ENCODE measurements around the gene EXPH5.

EXPH5 gene

GRCh38 chr11:108624196-108624925 lies 30.8 kb upstream of the EXPH5 start:
- no peak for TF ChIP-seq Cebpa-rat (IDR thresholded peaks at IDR 0.05)
- Histone ChIP-seq H3K4me2 (0 out of 22 replicates have a peak overlapping the region, but pooled peaks of 2 of the 11 experiments have one; percentile 29 to 51), H3K9ac (no peak overlapping the region), H3K27ac (no peak overlapping the region), H3K36me3 (peaks cover 0 to 3% (median 0%) of the 10 kb centered on the region in 11 experiments; a peak in 1 of 22 replicates), H3K9me3 (replicated peaks in 1 of 11) (peaks cover 14 to 29% (median 21%) of the 10 kb centered on the region in 11 experiments), H3K4me3 (no peak overlapping the region), H3K4me1 (peaks cover 0 to 31% (median 11%) of the 10 kb centered on the region in 10 experiments; a peak in 10 of 20 replicates), H4K20me1 (no peaks in the 10 kb centered on the region), H3K27me3 (no peaks in the 10 kb centered on the region)

GRCh38 chr11:108622341-108622740 lies 28.8 kb upstream of the EXPH5 start:
- H3K27me3 ChIP-seq = no peaks in the 10 kb centered on the region
- H3K36me3 ChIP-seq = no peaks in the 10 kb centered on the region
- TF ChIP-seq Cebpa-rat (IDR thresholded peaks at IDR 0.05) = no peak
- H3K4me1 ChIP-seq = peaks cover 0 to 31% (median 11%) of the 10 kb centered on the region in 10 experiments; a peak in 10 of 20 replicates
- H3K27ac ChIP-seq = no peak overlapping the region
- no peak overlapping the region for H3K9ac ChIP-seq
- no peak overlapping the region for H3K4me3 ChIP-seq
- H3K9me3 ChIP-seq (replicated peaks in 1 of 11) = peaks cover 0 to 9% (median 2%) of the 10 kb centered on the region in 11 experiments; a peak in 8 of 22 replicates
- no peaks in the 10 kb centered on the region for H4K20me1 ChIP-seq
- H3K4me2 ChIP-seq = peak overlapping the region in 5 of 11 experiments; percentile 39 to 73 (median 57); a peak in 7 of 22 replicates

- Histone ChIP-seq H3K9me3 (replicated peaks in 1 of 11) (peaks cover 0 to 5% (median 0%) of the 10 kb centered on the region in 11 experiments; a peak in 2 of 22 replicates), H3K4me1 (peaks cover 0 to 31% (median 11%) of the 10 kb centered on the region in 10 experiments; a peak in 10 of 20 replicates), H3K36me3 (no peaks in the 10 kb centered on the region), H3K27me3 (no peaks in the 10 kb centered on the region), H4K20me1 (no peaks in the 10 kb centered on the region), H3K9ac (no peak overlapping the region), H3K4me3 (no peak overlapping the region), H3K27ac (peak overlapping the region in 2 of 11 experiments; percentile 9 to 39; a peak in 1 of 22 replicates), H3K4me2 (peak overlapping the region in 6 of 11 experiments; percentile 29 to 73 (median 49); a peak in 11 of 22 replicates)
- no peak for TF ChIP-seq Cebpa-rat (IDR thresholded peaks at IDR 0.05)
Observed at GRCh38 chr11:108620958-108621772, 27.6 kb upstream of the EXPH5 start.

- H3K27ac ChIP-seq = no peak overlapping the region
- no peak for TF ChIP-seq Cebpa-rat (IDR thresholded peaks at IDR 0.05)
- no peaks in the 10 kb centered on the region for H3K36me3 ChIP-seq
- H3K27me3 ChIP-seq = no peaks in the 10 kb centered on the region
- no peak overlapping the region for H3K9ac ChIP-seq
- no peak overlapping the region for H3K4me2 ChIP-seq
- peaks cover 0 to 23% (median 11%) of the 10 kb centered on the region in 10 experiments; a peak in 10 of 20 replicates for H3K4me1 ChIP-seq
- H4K20me1 ChIP-seq = no peaks in the 10 kb centered on the region
- no peaks in the 10 kb centered on the region for H3K9me3 ChIP-seq (replicated peaks in 1 of 11)
- H3K4me3 ChIP-seq = no peak overlapping the region
Observed at GRCh38 chr11:108618529-108618928, 25.0 kb upstream of the EXPH5 start.

DNA sequence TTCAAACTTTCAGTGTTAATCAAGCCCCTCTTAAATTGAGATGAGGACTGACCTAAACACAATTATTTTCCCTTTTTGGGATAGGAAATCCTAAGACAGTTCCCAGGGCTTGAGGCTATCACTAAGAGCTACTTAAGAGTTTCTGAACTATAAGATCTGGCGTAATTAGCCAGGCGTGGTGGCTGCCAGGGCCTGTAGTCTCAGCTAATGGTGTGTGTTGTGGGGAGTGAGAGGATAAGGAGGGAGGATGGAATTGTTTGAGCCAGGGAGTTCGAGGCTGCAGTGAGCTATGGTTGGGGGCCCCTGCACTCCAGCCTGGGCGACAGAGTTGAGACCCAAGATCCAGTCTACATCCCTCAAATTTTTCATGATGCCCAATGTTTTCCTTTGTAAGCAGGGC lies 23.5 kb upstream of the EXPH5 start:
- H3K9me3 ChIP-seq (replicated peaks in 1 of 11) = no peaks in the 10 kb centered on the region
- H3K36me3 ChIP-seq = no peaks in the 10 kb centered on the region
- no peak overlapping the region for H3K27ac ChIP-seq
- H3K9ac ChIP-seq = no peak overlapping the region
- no peak for TF ChIP-seq Cebpa-rat (IDR thresholded peaks at IDR 0.05)
- H3K27me3 ChIP-seq = no peaks in the 10 kb centered on the region
- H3K4me2 ChIP-seq = no peak overlapping the region
- H3K4me1 ChIP-seq = peaks cover 0 to 14% (median 7%) of the 10 kb centered on the region in 10 experiments; a peak in 10 of 20 replicates
- H4K20me1 ChIP-seq = no peaks in the 10 kb centered on the region
- no peak overlapping the region for H3K4me3 ChIP-seq

- no peaks in the 10 kb centered on the region for H3K9me3 ChIP-seq (replicated peaks in 1 of 11)
- H3K9ac ChIP-seq = no peak overlapping the region
- no peak overlapping the region for H3K27ac ChIP-seq
- no peaks in the 10 kb centered on the region for H3K27me3 ChIP-seq
- no peaks in the 10 kb centered on the region for H3K36me3 ChIP-seq
- TF ChIP-seq Cebpa-rat (IDR thresholded peaks at IDR 0.05) = no peak
- H4K20me1 ChIP-seq = no peaks in the 10 kb centered on the region
- H3K4me3 ChIP-seq = no peak overlapping the region
- H3K4me2 ChIP-seq = no peak overlapping the region
- H3K4me1 ChIP-seq = peaks cover 0 to 9% (median 3%) of the 10 kb centered on the region in 10 experiments; a peak in 10 of 20 replicates
Observed at GRCh38 chr11:108616549-108616948, 23.0 kb upstream of the EXPH5 start.

GRCh38 chr11:108614086-108614485 lies 20.5 kb upstream of the EXPH5 start:
- H3K9ac ChIP-seq = no peak overlapping the region
- H3K4me2 ChIP-seq = no peak overlapping the region
- no peaks in the 10 kb centered on the region for H4K20me1 ChIP-seq
- no peaks in the 10 kb centered on the region for H3K36me3 ChIP-seq
- no peaks in the 10 kb centered on the region for H3K27me3 ChIP-seq
- no peaks in the 10 kb centered on the region for H3K9me3 ChIP-seq (replicated peaks in 1 of 11)
- H3K4me1 ChIP-seq = peaks cover 0 to 8% (median 2%) of the 10 kb centered on the region in 10 experiments; a peak in 2 of 20 replicates
- no peak overlapping the region for H3K27ac ChIP-seq
- TF ChIP-seq Cebpa-rat (IDR thresholded peaks at IDR 0.05) = no peak
- H3K4me3 ChIP-seq = no peak overlapping the region

DNA sequence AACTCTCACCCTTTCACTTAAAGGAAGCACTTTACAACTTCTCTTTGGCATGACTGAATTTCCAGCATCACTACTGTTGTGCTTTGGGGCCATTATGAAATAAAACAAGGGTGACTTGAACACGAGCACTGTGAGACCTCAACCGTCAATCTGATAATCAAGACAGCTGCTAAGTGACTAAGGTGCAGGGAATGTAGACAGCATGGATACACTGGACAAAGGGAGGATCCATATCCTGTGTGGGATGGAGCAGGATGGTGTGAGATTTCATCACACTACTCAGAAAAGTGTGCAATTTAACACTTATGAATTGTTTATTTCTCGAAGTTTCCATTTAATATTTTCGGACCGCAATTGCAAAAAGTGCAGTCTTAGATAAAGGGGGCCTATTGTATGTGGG lies 16.1 kb upstream of the EXPH5 start:
- Histone ChIP-seq H3K9ac (no peak overlapping the region), H3K36me3 (no peaks in the 10 kb centered on the region), H3K4me3 (no peak overlapping the region), H3K27me3 (no peaks in the 10 kb centered on the region), H3K9me3 (replicated peaks in 1 of 11) (no peaks in the 10 kb centered on the region), H4K20me1 (no peaks in the 10 kb centered on the region), H3K4me2 (no peak overlapping the region), H3K4me1 (peaks cover 0 to 8% (median 2%) of the 10 kb centered on the region in 10 experiments; a peak in 2 of 20 replicates), H3K27ac (no peak overlapping the region)
- TF ChIP-seq Cebpa-rat (IDR thresholded peaks at IDR 0.05) = no peak

DNA sequence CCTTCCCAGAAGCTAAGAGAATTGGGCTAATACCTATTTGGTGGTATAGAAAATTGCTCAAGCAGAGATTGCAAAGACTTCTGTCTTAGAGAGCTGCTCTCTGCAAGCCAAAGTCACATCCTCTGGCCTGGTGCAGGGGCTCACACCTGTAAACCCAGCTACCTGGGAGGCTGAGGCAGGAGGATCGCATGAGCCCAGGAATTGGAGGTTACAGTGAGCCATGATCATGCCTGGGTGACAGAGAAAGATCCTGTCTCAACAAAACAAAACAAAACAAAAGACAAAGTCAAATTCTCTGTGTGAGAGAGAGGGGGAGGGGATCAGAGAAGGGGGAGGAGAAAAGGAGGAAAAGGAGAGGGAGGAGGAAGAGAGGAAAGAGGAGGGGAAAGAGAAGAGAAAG lies 15.0 kb upstream of the EXPH5 start:
- Histone ChIP-seq H3K9me3 (replicated peaks in 1 of 11) (no peaks in the 10 kb centered on the region), H3K9ac (no peak overlapping the region), H4K20me1 (no peaks in the 10 kb centered on the region), H3K27ac (no peak overlapping the region), H3K4me2 (no peak overlapping the region), H3K4me3 (no peak overlapping the region), H3K27me3 (no peaks in the 10 kb centered on the region), H3K36me3 (no peaks in the 10 kb centered on the region), H3K4me1 (peaks cover 0 to 8% (median 2%) of the 10 kb centered on the region in 10 experiments; a peak in 2 of 20 replicates)
- TF ChIP-seq Cebpa-rat (IDR thresholded peaks at IDR 0.05) = no peak
